H1 (cell line): ENCODE data around the gene SLC46A3. TPM values are rescaled to one million over a fixed set of nuclear protein-coding genes. Genes with fewer than 3 reads are reported as not detected.

Source experiments
- CTCF ChIA-PET: fragments of 300-600 bp; sonication (Branson Sonifier 250); formaldehyde crosslinking; loops from one replicate; lab custom pipeline; 2021; ENCODE audit not compliant: partially characterized antibody; lab: Charles Lee
- POLR2A ChIA-PET: fragments of 300-600 bp; sonication (Branson Sonifier 250); formaldehyde crosslinking; loops from one replicate; lab custom pipeline; 2021; ENCODE audit warnings: inconsistent platforms; ENCODE audit not compliant: partially characterized antibody; lab: Charles Lee
- DNase-seq, 2 experiments: peaks; one replicate each; pipeline versions ENCODE4 v3.0.0 to v3.0.0-alpha.2; 2010 to 2022; ENCODE audit warnings: low spot score in 2 of 2, low read depth in 1 of 2, mixed read lengths in 1 of 2
- FAIRE-seq: peaks from 2 replicates; lab custom pipeline; 2011; peaks lifted over from hg19 to GRCh38; lab: Jason Lieb, UNC
- H2AFZ ChIP-seq: 2 replicates; pipeline ENCODE4 v1.8.1; 2012; ENCODE audit warnings: low read length, inconsistent platforms
- H2AK5ac ChIP-seq: 2 replicates; pipeline ENCODE4 v1.6.1; 2013; ENCODE audit warnings: low read depth, low read length
- H2BK120ac ChIP-seq: replicated peaks from 2 replicates; pipeline ENCODE3; 2013; ENCODE audit warnings: low read depth, low read length, inconsistent platforms
- H2BK12ac ChIP-seq: 2 replicates; pipeline ENCODE4 v1.6.1; 2013; ENCODE audit warnings: low read depth, low read length
- H2BK15ac ChIP-seq: 2 replicates; pipeline ENCODE4 v1.6.1; 2013; ENCODE audit warnings: low read length
- H2BK20ac ChIP-seq: 2 replicates; pipeline ENCODE4 v1.6.1; 2013; ENCODE audit warnings: low read length
- H2BK5ac ChIP-seq: 2 replicates; pipeline ENCODE4 v1.6.1; 2013; ENCODE audit warnings: low read depth, low read length
- H3K14ac ChIP-seq: 2 replicates; pipeline ENCODE4 v1.6.1; 2013; ENCODE audit warnings: inconsistent platforms; ENCODE audit not compliant: insufficient read length
- H3K18ac ChIP-seq: 2 replicates; pipeline ENCODE4 v1.6.1; 2013; ENCODE audit warnings: low read length; ENCODE audit errors: extremely low read depth
- H3K23ac ChIP-seq: 2 replicates; pipeline ENCODE4 v1.6.1; 2013; ENCODE audit warnings: inconsistent platforms; ENCODE audit not compliant: insufficient read length
- H3K23me2 ChIP-seq: 2 replicates; pipeline ENCODE4 v1.6.1; 2013; ENCODE audit warnings: low read depth, low read length
- H3K27ac ChIP-seq: 2 replicates; pipeline ENCODE4 v1.6.1; 2011; ENCODE audit warnings: low read depth, low read length, inconsistent platforms
- H3K27me3 ChIP-seq, 4 experiments: replicated peaks in 1 of 4; 1 replicate in 1 of 4; 2 replicates in 3 of 4; pipeline versions ENCODE4 v1.6.1 to v1.8.1; 2011 to 2013; ENCODE audit warnings: low read length in 3 of 4, mild to moderate bottlenecking in 3 of 4, inconsistent platforms in 2 of 4, mixed read lengths in 2 of 4, moderate library complexity in 1 of 4; ENCODE audit not compliant: control insufficient read depth in 3 of 4, insufficient read depth in 3 of 4; ENCODE audit errors: extremely low read depth in 1 of 4
- H3K36me3 ChIP-seq, 4 experiments: 2 replicates each; pipeline versions ENCODE4 v1.6.1 to v1.8.1; 2011 to 2013; ENCODE audit warnings: mild to moderate bottlenecking in 4 of 4, low read length in 3 of 4, moderate library complexity in 2 of 4, control low read depth in 1 of 4, inconsistent platforms in 1 of 4; ENCODE audit not compliant: insufficient read depth in 4 of 4, control insufficient read depth in 2 of 4
- H3K4ac ChIP-seq: replicated peaks from 2 replicates; pipeline ENCODE3; 2013; ENCODE audit warnings: low read length, low read depth, mixed read lengths, inconsistent platforms; ENCODE audit not compliant: insufficient read length
- H3K4me1 ChIP-seq, 4 experiments: replicated peaks in 1 of 4; 1 replicate in 1 of 4; 2 replicates in 3 of 4; pipeline versions ENCODE4 v1.6.1 to v1.8.1; 2011 to 2013; ENCODE audit warnings: low read length in 3 of 4, inconsistent platforms in 2 of 4, mixed read lengths in 1 of 4; ENCODE audit not compliant: insufficient read depth in 4 of 4, control insufficient read depth in 3 of 4
- H3K4me2 ChIP-seq, 2 experiments: 2 replicates each; pipeline versions ENCODE4 v1.6.1 to v1.8.1; 2011 to 2013; ENCODE audit warnings: low read depth in 2 of 2, low read length in 2 of 2, control low read depth in 1 of 2, inconsistent platforms in 1 of 2, mild to moderate bottlenecking in 1 of 2; ENCODE audit not compliant: insufficient read depth in 1 of 2
- H3K4me3 ChIP-seq, 4 experiments: fragments of 200-600, 300-600 bp in 1 of 4; sonication (generic), shearing (Covaris generic), sonication (Bioruptor Twin) in 1 of 4; 2 replicates each; pipeline versions ENCODE4 v1.5.1 to v1.8.1; 2011 to 2016; ENCODE audit warnings: low read length in 4 of 4, low read depth in 3 of 4, control low read depth in 2 of 4, inconsistent platforms in 2 of 4, mild to moderate bottlenecking in 2 of 4, mixed read lengths in 1 of 4, moderate library complexity in 1 of 4; ENCODE audit not compliant: insufficient read depth in 2 of 4; ENCODE audit errors: extremely low read depth in 1 of 4
- H3K56ac ChIP-seq: replicated peaks from 2 replicates; pipeline ENCODE3; 2013; ENCODE audit warnings: low read depth, mild to moderate bottlenecking, mixed read lengths, low read length, inconsistent platforms; ENCODE audit not compliant: insufficient read length
- H3K79me1 ChIP-seq: 2 replicates; pipeline ENCODE4 v1.6.1; 2013; ENCODE audit warnings: low read depth, low read length, control low read depth
- H3K79me2 ChIP-seq, 2 experiments: 2 replicates each; pipeline versions ENCODE4 v1.6.1 to v1.8.1; 2012 to 2013; ENCODE audit warnings: low read length in 2 of 2, mild to moderate bottlenecking in 2 of 2, inconsistent platforms in 1 of 2; ENCODE audit not compliant: insufficient read depth in 2 of 2, control insufficient read depth in 1 of 2
- H3K9ac ChIP-seq, 4 experiments: replicated peaks in 1 of 4; 1 replicate in 1 of 4; 2 replicates in 3 of 4; pipeline versions ENCODE4 v1.6.1 to v1.8.1; 2011 to 2013; ENCODE audit warnings: low read depth in 3 of 4, low read length in 3 of 4, control low read depth in 2 of 4, mild to moderate bottlenecking in 2 of 4, moderate library complexity in 2 of 4, inconsistent platforms in 1 of 4; ENCODE audit errors: extremely low read depth in 1 of 4
- H3K9me3 ChIP-seq, 2 experiments: 2 replicates each; pipeline versions ENCODE4 v1.6.1 to v1.8.1; 2012 to 2013; ENCODE audit warnings: mild to moderate bottlenecking in 2 of 2, moderate library complexity in 2 of 2, control low read depth in 1 of 2, inconsistent platforms in 1 of 2, low read depth in 1 of 2, low read length in 1 of 2, mixed read lengths in 1 of 2; ENCODE audit not compliant: insufficient read depth in 2 of 2
- H4K20me1 ChIP-seq, 2 experiments: replicated peaks in 1 of 2; 2 replicates each; pipeline versions ENCODE3 to v1.8.1; 2011 to 2013; ENCODE audit warnings: inconsistent platforms in 2 of 2, low read length in 2 of 2, mild to moderate bottlenecking in 1 of 2; ENCODE audit not compliant: insufficient read depth in 2 of 2, control insufficient read depth in 1 of 2
- H4K5ac ChIP-seq: 2 replicates; pipeline ENCODE4 v1.6.1; 2013; ENCODE audit warnings: low read length, low read depth, mixed read lengths, inconsistent platforms; ENCODE audit not compliant: insufficient read length
- H4K8ac ChIP-seq: 2 replicates; pipeline ENCODE4 v1.8.0; 2013; ENCODE audit warnings: mild to moderate bottlenecking, moderate library complexity, low read length, inconsistent platforms; ENCODE audit not compliant: insufficient read depth; ENCODE audit errors: extremely low read depth
- H4K91ac ChIP-seq: replicated peaks from 2 replicates; pipeline ENCODE3; 2013; ENCODE audit warnings: low read length, mixed read lengths, inconsistent platforms; ENCODE audit not compliant: insufficient read length
- KDM1A ChIP-seq: fragments of 200-600, 300-600 bp; sonication (generic); IDR thresholded peaks from 2 replicates; pipeline ENCODE4 v1.7.1; 2016; ENCODE audit warnings: mild to moderate bottlenecking, low read length, borderline replicate concordance
- KDM5A ChIP-seq: fragments of 200-600 bp; IDR thresholded peaks from 2 replicates; pipeline ENCODE4 v1.7.1; 2012; ENCODE audit warnings: mild to moderate bottlenecking, low read length, inconsistent platforms, mixed read lengths
- MAFK ChIP-seq: IDR thresholded peaks from 2 replicates; pipeline ENCODE4 v1.6.1; 2012; ENCODE audit warnings: low read depth, mild to moderate bottlenecking, improper control_type of control experiment, low read length
- NRF1 ChIP-seq: IDR thresholded peaks from 2 replicates; pipeline ENCODE4 v1.6.1; 2011; ENCODE audit warnings: mild to moderate bottlenecking, low read depth, low read length, improper control_type of control experiment
- POLR2AphosphoS5 ChIP-seq: IDR thresholded peaks from 2 replicates; pipeline ENCODE4 v1.6.1; 2011; ENCODE audit warnings: low read depth, low read length
- RNF2 ChIP-seq: fragments of 200-900, 300-1000 bp; sonication (generic); IDR thresholded peaks from 2 replicates; pipeline ENCODE4 v1.7.1; 2016; ENCODE audit warnings: borderline replicate concordance, low read depth, mild to moderate bottlenecking, antibody characterized with exemption, low read length; ENCODE audit not compliant: poor library complexity, severe bottlenecking; ENCODE audit errors: missing control alignments
- RXRA ChIP-seq: IDR thresholded peaks from 2 replicates; pipeline ENCODE4 v1.6.1; 2011; ENCODE audit warnings: low read depth, mild to moderate bottlenecking, low read length, moderate library complexity; ENCODE audit not compliant: insufficient read depth
- SP4 ChIP-seq: IDR thresholded peaks from 2 replicates; pipeline ENCODE4 v1.6.1; 2012; ENCODE audit warnings: low read length, inconsistent platforms
- TCF12 ChIP-seq: IDR thresholded peaks from 2 replicates; pipeline ENCODE4 v1.6.1; 2011; ENCODE audit warnings: low read depth, mild to moderate bottlenecking, low read length
- YY1 ChIP-seq: IDR thresholded peaks from 2 replicates; pipeline ENCODE4 v1.6.1; 2011; ENCODE audit warnings: low read depth, mild to moderate bottlenecking, low read length
- WGBS, 2 experiments: shearing (Covaris generic) in 1 of 2; methylation state at CpG; one replicate each; pipeline versions ENCODE4 v1.1.6 to v1.1.7; 2013 to 2015; ENCODE audit warnings: low lambda C conversion rate in 2 of 2, mixed read lengths in 2 of 2, inconsistent platforms in 1 of 2, low coverage in 1 of 2, missing lambda C conversion rate in 1 of 2; ENCODE audit not compliant: insufficient replicate concordance in 2 of 2, insufficient coverage in 1 of 2, insufficient read length in 1 of 2; ENCODE audit errors: extremely low coverage in 1 of 2, missing lambda C conversion rate in 1 of 2; 5-methylcytosine and 5-hydroxymethylcytosine counted together
- polyA plus RNA-seq, 7 experiments: library from polyadenylated mRNA; depleted of rRNA in 3 of 7; stranded (reverse) in 5 of 7; unstranded in 2 of 7; fragments of >200 nt in 5 of 7; fragments of 200-250 nt in 2 of 7; gene quantifications; 1 replicate in 5 of 7; 2 replicates in 1 of 7; 4 replicates in 1 of 7; pipeline versions ENCODE4 v1.2.1 to v1.2.3, GENCODE V29; 2011 to 2013; ENCODE audit warnings: missing spikeins in 2 of 7, mixed read lengths in 2 of 7
- total RNA-seq: library from RNA; stranded (reverse); fragmentation: NEBNext Ultra II Directional; extraction: Animal tissue kit (Norgen Biotek cat#: 25700); gene quantifications from 2 replicates; pipeline ENCODE4 v1.2.1, GENCODE V29; 2021

Gene SLC46A3
- total and polyA plus RNA-seq, 2 of the 8 experiments (the other 6 are each of a cell fraction or from before 2014, with no cell fraction given) = 0.39 to 0.67 TPM

DNA sequence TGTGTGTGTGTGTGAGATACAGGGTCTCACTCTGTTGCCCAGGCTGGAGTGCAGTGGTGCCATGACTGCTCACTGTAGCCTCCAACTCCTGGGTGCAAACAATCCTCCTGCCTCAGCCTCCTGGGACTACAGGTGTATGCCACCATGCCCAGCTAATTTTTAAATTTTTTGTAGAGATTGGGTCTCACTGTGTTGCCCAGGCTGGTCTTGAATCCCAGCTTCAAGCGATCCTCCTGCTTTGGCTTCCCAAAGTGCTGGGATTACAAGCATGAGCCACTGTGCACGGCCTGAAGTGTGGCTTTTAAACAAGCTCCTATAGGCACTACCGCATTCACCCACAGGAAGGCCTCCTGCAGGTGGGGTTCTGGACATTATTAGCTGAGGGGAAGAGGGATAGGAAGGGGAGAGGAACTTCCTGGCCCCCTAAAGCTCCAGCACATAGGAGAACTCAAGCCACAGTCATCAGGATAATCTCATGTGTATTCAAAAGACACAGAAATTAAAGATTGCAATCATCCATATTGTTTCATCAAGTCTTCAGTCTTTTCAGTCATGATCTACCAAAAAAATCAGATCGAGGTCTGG, 24.8 kb upstream of the SLC46A3 start:
- Histone ChIP-seq H3K36me3 (no peaks in the 10 kb centered on the region), H2BK5ac (no peak overlapping the region; the same call in 1 of the 2 replicates), H2AFZ (no peak overlapping the region; the same call in 1 of the 2 replicates), H2BK12ac (peak overlapping the region; percentile 70; the same call in 1 of the 2 replicates), H4K20me1 (no peaks in the 10 kb centered on the region), H3K4me3 (0 out of 8 replicates have a peak overlapping the region, but pooled peaks of 1 of the 4 experiments have one; percentile 0), H3K18ac (no peak overlapping the region), H4K91ac (no peak overlapping the region), H2BK15ac (0 out of 2 replicates have a peak overlapping the region, but pooled peaks have one; percentile 21), H3K4ac (peak overlapping the region; percentile 3), H3K4me1 (peaks cover 2 to 16% (median 8%) of the 10 kb centered on the region in 4 experiments; a peak in 4 of 7 replicates), H3K9me3 (no peaks in the 10 kb centered on the region), H3K23me2 (no peaks in the 10 kb centered on the region), H3K9ac (no peak overlapping the region; a peak in 1 of 7 replicates), H3K56ac (no peak overlapping the region), H2BK20ac (peak overlapping the region; percentile 51; the same call in 1 of the 2 replicates), H3K79me2 (no peaks in the 10 kb centered on the region), H3K4me2 (no peak overlapping the region), H3K27me3 (no peaks in the 10 kb centered on the region), H3K14ac (no peak overlapping the region), H2AK5ac (no peak overlapping the region), H3K23ac (no peak overlapping the region), H3K27ac (peak overlapping the region; percentile 65), H3K79me1 (no peaks in the 10 kb centered on the region), H4K5ac (no peak overlapping the region), H4K8ac (no peak overlapping the region; the same call in 1 of the 2 replicates), H2BK120ac (peak overlapping the region; percentile 70)
- peak in 1 of 2 experiments; percentile 33 for DNase-seq
- 88% methylated on average over 4 of the region's 4 CpGs; no CpG with 5 or more reads in 1 of the 2 experiments for WGBS, 2 experiments
- FAIRE-seq = no peak
- POLR2A ChIA-PET = interaction anchor here (0.8 to 1.3 kb wide), 3 partner anchors 9 to 63 kb away, joined by 3 read pairs; partner anchors contain the start of gene SLC46A3
- TF ChIP-seq YY1 (no peak), MAFK (no peak), RNF2 (no peak), RXRA (no peak), SP4 (no peak), NRF1 (no peak), KDM1A (no peak), KDM5A (no peak), POLR2AphosphoS5 (no peak), TCF12 (no peak)
- CTCF ChIA-PET = interaction anchor here (0.6 to 1.4 kb wide), 3 partner anchors 11 to 429 kb away, joined by 3 to 8 read pairs (median 3); no protein-coding TSS in a partner anchor
